Retinal pigment epithelial cell (primary cell): ENCODE measurements around the gene ITGA11.

ENCODE experiments used
- DNase-seq: peaks from one replicate; pipeline ENCODE4 v3.0.0-alpha.2; 2010; ENCODE audit warnings: low read depth
- H3K4me3 ChIP-seq: 2 replicates; pipeline ENCODE4 v1.5.1; 2011; ENCODE audit warnings: mild to moderate bottlenecking, low read length, control low read depth, moderate library complexity
- TF ChIP-seq, protein P1 (sequence below): conservative IDR thresholded peaks from 2 replicates; pipeline ENCODE4 v1.5.1; 2011; ENCODE audit warnings: low read depth, low read length, control low read depth, inconsistent platforms

ITGA11 gene

GRCh38 chr15:68410466-68411342 lies 21.3 kb downstream of the ITGA11 start:
- DNase-seq: no peak
- TF ChIP-seq, protein P1, sequence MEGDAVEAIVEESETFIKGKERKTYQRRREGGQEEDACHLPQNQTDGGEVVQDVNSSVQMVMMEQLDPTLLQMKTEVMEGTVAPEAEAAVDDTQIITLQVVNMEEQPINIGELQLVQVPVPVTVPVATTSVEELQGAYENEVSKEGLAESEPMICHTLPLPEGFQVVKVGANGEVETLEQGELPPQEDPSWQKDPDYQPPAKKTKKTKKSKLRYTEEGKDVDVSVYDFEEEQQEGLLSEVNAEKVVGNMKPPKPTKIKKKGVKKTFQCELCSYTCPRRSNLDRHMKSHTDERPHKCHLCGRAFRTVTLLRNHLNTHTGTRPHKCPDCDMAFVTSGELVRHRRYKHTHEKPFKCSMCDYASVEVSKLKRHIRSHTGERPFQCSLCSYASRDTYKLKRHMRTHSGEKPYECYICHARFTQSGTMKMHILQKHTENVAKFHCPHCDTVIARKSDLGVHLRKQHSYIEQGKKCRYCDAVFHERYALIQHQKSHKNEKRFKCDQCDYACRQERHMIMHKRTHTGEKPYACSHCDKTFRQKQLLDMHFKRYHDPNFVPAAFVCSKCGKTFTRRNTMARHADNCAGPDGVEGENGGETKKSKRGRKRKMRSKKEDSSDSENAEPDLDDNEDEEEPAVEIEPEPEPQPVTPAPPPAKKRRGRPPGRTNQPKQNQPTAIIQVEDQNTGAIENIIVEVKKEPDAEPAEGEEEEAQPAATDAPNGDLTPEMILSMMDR: no peak
- no peak overlapping the region for H3K4me3 ChIP-seq

DNA sequence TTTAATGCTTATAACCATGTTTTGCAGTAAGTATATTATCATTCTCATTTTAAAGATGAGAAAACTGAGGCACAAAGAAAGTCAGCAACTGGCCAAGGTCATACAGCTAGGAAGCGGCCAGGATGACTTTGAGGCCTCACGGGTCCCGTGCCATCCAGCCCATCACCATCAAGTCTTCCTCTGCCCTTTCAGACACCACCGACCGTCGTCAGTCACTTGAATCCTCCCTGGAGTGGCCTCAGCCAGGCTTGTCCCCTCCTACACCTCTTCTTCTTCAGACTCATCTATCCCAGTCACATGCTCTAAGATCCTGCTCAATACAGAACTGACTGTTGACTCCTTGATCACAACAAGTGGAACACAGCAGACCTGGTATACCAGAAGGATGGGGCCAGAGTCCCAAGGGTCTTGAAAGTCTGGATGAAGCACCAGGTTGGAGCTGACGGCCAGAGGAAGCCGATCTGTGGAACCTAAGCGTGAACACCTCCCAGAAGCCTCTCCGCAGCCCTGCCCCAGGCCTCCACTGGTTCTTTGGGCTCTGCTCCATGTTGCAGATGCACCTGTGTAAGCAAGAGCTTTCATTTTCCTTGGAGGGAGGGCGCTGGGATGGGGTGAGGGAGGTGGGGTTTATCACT lies 22.1 kb downstream of the ITGA11 start:
- TF ChIP-seq, protein P1: no peak
- no peak for DNase-seq
- H3K4me3 ChIP-seq: no peak overlapping the region

- DNase-seq: no peak
- TF ChIP-seq, protein P1: no peak
- H3K4me3 ChIP-seq: no peak overlapping the region
Observed at GRCh38 chr15:68408971-68409370, 23.0 kb downstream of the ITGA11 start.

- no peak for DNase-seq
- no peak overlapping the region for H3K4me3 ChIP-seq
Observed at GRCh38 chr15:68407886-68408881, 23.8 kb downstream of the ITGA11 start.

GRCh38 chr15:68407141-68407885 lies 24.6 kb downstream of the ITGA11 start:
- TF ChIP-seq, protein P1: no peak

More at GRCh38 chr15:68407886-68408881, 23.8 kb downstream of the ITGA11 start:
- TF ChIP-seq, protein P1: no peak

More at GRCh38 chr15:68407141-68407885, 24.6 kb downstream of the ITGA11 start:
- DNase-seq: no peak
- H3K4me3 ChIP-seq: no peak overlapping the region
